ENCODE data around the gene EXD3.
"Not testable (repeated sequence)": the region's sequence is repeated elsewhere in the genome, so short reads cannot be mapped to it uniquely, and the experiment has no call there.

The EXD3 gene

DNA sequence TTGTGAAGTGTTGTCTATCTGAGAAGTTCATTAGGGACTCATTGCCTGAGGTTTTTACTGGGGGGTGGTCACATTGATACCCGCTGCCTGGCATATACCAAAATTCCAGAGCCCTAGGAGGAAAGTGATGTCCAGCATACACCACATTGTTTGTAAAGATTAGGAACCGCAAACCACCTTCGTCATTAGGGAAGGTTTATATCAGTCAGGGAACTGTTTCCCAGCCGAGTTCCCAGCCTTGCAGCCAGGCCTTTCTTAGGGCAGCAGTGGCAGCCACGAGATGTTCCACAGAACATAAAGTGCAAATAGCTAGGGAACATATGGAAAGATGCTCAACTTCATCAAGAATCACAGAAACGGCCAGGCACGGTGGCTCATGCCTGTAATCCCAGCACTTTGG is 80.5 kb downstream of the EXD3 start:
- no peak overlapping the region for H3K4me3 ChIP-seq (ENCODE audit: low read depth, low read length)
- TF ChIP-seq, protein P1, sequence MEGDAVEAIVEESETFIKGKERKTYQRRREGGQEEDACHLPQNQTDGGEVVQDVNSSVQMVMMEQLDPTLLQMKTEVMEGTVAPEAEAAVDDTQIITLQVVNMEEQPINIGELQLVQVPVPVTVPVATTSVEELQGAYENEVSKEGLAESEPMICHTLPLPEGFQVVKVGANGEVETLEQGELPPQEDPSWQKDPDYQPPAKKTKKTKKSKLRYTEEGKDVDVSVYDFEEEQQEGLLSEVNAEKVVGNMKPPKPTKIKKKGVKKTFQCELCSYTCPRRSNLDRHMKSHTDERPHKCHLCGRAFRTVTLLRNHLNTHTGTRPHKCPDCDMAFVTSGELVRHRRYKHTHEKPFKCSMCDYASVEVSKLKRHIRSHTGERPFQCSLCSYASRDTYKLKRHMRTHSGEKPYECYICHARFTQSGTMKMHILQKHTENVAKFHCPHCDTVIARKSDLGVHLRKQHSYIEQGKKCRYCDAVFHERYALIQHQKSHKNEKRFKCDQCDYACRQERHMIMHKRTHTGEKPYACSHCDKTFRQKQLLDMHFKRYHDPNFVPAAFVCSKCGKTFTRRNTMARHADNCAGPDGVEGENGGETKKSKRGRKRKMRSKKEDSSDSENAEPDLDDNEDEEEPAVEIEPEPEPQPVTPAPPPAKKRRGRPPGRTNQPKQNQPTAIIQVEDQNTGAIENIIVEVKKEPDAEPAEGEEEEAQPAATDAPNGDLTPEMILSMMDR (IDR thresholded peaks at IDR 0.05; ENCODE audit: low read depth, low read length) = no peak

DNA sequence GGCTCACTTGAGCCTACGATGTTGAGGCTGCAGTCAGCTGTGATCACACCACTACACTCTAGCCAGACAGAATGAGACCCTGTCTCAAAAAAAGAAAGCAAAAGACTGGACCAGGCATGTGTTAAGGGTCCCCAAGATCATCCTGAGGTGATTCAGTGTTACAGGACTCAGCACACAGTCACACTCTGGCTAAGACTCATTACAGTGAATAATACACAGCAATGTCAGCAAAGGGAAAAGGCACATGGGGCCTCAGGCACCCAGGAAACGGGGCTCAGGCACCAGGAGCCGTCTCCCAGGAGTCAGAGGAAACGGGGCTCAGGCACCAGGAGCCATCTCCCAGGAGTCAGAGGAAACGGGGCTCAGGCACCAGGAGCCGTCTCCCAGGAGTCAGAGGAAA is 81.7 kb downstream of the EXD3 start:
- TF ChIP-seq, protein P1 (IDR thresholded peaks at IDR 0.05; ENCODE audit: low read depth, low read length) = no peak
- no peak overlapping the region for H3K4me3 ChIP-seq (ENCODE audit: low read depth, low read length)

DNA sequence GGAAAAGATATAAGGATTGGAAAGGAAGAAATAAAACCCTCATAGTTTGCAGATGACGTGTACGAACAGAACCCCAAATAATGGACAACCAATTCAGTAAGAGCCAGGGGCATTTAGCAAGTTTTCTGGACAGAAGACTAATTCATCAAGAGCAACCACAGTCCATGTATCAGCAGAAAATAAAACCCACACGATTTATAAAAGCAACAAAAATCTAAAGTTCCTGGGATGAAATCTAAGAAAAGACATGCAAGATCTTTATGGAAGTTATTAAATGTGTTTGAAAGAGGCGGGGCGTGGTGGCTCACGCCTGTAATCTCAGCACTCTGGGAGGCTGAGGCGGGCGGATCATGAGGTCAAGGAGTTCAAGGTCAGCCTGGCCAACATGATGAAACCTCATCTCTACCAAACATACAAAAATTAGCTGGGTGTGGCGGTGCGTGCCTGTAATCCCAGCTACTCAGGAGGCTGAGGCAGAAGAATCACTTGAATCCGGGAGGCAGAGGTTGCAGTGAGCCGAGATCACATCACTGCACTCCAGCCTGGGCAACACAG is 83.0 kb downstream of the EXD3 start:
- not testable (repeated sequence) for H3K4me3 ChIP-seq (ENCODE audit: low read depth, low read length)

DNA sequence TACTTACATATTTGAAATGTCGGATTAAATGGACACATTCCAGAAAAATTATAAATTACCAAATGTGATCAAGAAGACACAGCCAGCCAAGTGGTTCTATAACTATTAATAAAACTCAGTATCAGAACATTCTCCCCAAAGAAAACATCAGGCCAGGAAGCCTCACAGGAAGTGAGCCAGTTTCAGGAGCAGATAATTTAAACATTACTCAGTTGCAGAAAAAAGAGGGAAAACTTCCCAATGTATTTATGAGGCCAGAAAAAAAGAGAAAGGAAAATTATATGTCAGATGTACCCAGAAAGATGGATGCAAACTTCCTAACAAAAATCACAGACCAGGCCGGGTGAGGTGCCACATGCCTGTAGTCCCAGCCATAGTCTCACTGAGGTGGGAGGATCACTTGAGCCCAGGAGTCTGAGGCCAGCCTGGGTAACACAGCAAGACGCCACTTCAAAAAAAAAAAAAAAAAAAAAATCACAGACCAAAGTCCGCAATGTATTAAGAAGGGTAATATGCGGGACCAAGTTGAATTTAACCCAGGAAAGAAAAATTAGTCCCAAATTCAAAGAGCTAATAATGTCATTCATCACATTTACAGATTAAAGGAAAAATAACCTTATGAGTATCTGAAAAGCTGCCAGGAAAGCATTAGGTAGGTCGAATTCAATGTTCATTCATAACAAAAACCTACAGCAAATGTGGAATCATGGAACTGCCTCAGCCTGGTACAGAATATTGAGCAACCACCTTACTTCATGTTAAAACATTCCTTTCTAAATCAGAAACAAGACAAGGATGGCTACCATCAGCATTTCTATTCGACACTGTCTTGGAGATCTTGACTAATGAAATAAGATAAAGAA is 83.7 kb downstream of the EXD3 start:
- TF ChIP-seq, protein P1 (IDR thresholded peaks at IDR 0.05; ENCODE audit: low read depth, low read length) = no peak
- no peak overlapping the region for H3K4me3 ChIP-seq (ENCODE audit: low read depth, low read length)

DNA sequence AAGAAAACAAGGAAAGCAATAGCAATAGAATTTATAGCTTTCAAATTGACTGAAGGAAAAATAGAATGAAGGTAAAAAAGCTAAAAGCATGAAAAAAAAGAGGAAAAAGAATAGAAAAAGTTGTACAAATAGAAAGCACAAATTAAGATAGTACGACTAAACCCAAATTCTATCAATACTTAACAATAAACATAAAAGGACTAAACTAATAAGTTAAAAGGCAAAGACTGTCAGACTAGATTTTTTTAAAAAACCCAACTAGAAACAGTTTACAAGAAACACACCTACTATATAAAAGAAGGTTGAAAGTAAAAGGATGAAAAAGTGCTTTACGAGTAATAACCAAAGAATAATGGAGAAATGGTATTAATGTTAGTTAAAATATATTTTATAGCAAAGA is 86.2 kb downstream of the EXD3 start:
- TF ChIP-seq, protein P1 (IDR thresholded peaks at IDR 0.05; ENCODE audit: low read depth, low read length) = no peak
- H3K4me3 ChIP-seq (ENCODE audit: low read depth, low read length) = no peak overlapping the region

DNA sequence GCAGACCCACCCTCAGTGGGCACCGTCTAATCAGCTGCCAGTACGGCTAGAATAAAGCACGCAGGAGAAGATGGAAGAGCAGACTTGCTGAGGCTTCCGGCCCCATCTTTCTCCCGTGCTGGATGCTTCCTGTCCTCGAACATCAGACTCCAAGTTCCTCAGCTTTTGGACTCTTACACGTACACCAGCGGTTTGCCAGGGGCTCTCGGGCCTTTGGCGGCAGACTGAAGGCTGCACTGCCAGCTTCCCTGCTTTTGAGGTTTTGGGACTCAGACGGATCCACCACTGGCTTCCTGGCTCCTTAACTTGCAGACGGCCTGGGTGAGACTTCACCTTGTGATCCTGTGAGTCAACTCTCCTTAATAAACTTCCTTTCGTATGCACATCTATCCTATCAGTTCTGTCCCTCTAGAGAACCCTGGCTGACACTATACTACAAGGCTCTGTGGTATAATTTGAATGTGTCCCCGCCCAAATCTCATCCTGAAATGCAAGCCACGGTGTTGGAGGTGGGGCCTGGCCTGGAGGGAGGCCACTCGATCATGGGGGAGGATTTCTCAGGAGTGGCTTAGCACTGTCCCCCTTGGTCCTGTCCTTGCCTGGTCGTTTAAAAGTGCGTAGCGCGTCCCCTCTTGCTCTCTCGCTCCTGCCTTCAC is 89.8 kb downstream of the EXD3 start:
- TF ChIP-seq, protein P1 (IDR thresholded peaks at IDR 0.05; ENCODE audit: low read depth, low read length) = no peak
- no peak overlapping the region for H3K4me3 ChIP-seq (ENCODE audit: low read depth, low read length)

DNA sequence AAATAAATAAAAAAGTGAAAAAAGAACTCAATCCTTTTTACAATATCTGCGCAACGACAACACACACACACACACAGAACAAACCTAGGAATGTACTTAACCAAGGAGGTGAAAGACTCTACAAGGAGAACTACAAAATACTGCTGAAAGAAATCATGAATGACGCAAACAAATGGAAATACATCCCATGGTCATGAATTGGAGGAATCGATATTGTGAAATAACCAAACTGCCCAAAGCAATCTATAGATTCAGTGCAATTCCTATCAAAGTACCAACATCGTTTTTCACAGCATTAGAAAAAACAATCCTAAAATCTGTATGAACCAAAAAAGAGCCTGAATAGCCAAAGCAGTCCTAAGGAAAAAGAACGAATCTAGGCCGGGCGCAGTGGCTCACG is 91.0 kb downstream of the EXD3 start:
- TF ChIP-seq, protein P1 (IDR thresholded peaks at IDR 0.05; ENCODE audit: low read depth, low read length) = no peak
- H3K4me3 ChIP-seq (ENCODE audit: low read depth, low read length) = no peak overlapping the region

Measured in WI38 (cell line).